Activated T-cell treated with anti-CD3 and anti-CD28 coated beads, Interleukin-2, amount 50 U/mL, for 48 hours (primary cell): ENCODE results near the gene HCAR2.
"Not testable (repeated sequence)": the region's sequence is repeated elsewhere in the genome, so short reads cannot be mapped to it uniquely, and the experiment has no call there.

Source experiments
- DNase-seq, 2 experiments: peaks; one replicate each; pipeline ENCODE4 v3.0.0-alpha.2; 2020

The HCAR2 gene

DNA sequence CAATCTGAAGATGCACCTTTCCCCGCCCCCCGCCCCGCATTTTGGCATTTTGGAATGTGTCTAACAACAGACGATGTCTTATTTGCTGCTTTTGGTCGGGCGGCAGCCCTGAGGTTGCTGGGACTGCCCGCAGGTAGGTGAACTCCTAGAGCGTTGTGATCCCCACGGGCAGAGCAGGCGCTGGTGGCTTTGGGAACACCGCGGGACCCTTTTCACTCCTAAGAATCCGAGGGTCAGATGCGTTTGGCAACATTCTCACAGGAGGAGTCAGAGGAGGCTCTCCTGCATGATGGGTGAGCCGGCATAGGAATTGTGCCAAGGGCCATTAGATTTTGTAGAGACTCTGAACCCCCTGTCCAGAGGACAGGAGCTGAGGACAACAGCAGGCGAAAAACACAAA, 41.9 kb downstream of the HCAR2 start:
- no peak for DNase-seq

DNA sequence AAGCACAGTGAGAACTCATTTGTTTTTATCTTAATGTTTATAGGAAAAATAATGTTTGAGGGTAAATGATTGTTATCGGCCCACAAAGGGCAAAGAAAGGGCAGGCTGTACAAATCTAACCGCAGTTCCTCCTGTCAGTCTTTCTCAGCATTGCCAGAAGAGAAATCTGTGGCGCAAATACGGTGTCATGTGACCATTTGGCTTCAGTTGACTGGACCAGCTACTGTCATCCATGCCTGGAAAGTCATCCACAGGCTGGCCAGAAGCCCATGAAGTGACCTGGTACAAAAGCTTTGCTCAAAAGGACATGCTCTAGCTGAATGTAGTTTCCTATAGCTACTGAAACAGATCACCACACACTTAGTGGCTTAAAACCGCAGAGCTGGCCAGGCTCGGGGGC, 43.6 kb downstream of the HCAR2 start:
- no peak for DNase-seq

DNA sequence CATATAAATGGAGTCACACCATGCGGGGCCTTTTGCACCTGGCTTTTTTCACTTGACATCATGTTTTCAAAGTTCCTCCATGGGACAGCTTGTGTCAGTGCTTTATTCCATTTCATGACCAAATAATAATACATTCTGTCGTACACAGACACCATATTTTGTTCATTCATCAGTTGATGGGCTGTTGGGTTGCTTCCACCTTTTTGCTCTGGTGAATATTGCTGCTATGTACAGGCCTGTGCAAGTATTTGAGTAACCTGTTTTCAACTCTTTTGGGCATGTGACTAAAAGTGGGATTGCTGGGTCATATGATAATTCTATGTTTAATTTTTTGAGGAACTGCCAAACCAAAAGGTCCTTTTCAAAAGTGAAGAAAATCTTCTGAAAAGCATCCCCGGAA, 46.9 kb downstream of the HCAR2 start:
- DNase-seq, result no peak

GRCh38 chr12:122653291-122653690, 49.9 kb downstream of the HCAR2 start:
- DNase-seq, result not testable (repeated sequence)

DNA sequence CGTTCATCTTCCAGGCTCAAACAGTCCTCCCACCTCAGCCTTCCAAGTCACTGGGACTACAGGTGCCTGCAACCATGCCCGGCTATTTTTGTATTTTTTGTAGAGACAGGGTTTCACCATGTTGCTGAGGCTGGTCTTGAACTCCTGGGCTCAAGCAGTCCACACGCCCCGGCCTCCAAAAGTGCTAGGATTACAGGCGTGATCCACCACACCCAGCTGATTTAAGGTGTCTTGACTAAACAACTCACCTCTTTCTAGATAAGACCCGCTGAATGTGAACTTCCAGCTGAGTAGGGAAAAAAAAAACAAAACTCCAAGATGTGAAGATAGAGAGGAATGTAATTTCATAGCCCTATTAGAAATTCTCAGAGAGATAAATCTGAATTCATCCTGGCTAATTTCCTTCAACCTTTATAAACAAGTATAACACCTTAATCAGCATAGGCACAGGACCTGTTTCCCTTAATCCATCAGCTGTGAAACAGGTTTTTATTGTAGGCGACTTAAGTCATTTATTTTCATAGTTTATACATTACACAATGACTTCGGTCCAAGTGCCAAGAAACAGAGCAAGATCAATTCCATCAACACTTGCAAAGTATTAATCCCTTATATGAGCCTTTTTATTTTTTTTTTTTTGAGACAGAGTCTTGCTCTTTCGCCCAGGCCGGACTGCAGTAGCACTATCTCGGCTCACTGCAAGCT, 51.5 kb downstream of the HCAR2 start:
- DNase-seq, result no peak
